ENCODE measurements around the gene ZNF354C.

DNA sequence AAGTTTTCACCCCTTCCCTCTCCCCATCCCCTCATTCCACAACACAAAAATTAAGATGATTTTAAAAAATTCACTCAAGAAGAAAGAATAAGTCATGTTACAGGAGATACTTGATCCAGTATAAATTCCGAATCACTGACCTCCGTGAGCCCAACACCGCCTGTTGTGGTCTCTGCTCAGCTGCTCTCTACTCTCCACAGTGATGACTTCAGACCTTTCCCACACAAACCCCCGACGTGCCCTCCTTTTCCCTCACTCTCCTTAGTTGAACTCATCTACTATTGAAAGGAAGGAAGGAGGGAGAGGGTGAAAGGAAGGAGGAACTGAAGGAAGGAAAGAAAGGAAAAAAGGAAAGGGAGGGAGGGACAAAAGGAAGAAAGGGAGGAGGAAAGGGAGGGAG lies 55.1 kb downstream of the ZNF354C start:
- TF ChIP-seq, protein P1, sequence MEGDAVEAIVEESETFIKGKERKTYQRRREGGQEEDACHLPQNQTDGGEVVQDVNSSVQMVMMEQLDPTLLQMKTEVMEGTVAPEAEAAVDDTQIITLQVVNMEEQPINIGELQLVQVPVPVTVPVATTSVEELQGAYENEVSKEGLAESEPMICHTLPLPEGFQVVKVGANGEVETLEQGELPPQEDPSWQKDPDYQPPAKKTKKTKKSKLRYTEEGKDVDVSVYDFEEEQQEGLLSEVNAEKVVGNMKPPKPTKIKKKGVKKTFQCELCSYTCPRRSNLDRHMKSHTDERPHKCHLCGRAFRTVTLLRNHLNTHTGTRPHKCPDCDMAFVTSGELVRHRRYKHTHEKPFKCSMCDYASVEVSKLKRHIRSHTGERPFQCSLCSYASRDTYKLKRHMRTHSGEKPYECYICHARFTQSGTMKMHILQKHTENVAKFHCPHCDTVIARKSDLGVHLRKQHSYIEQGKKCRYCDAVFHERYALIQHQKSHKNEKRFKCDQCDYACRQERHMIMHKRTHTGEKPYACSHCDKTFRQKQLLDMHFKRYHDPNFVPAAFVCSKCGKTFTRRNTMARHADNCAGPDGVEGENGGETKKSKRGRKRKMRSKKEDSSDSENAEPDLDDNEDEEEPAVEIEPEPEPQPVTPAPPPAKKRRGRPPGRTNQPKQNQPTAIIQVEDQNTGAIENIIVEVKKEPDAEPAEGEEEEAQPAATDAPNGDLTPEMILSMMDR (IDR thresholded peaks at IDR 0.05; ENCODE audit: insufficient read depth, low read depth, low read length): no peak
- no peak for TF ChIP-seq EZH2 (IDR thresholded peaks at IDR 0.05; ENCODE audit: insufficient read depth, low read length)
